Measurements from ENCODE around the gene TMEM14B. TPM values are rescaled to one million over a fixed set of nuclear protein-coding genes. Genes with fewer than 3 reads are reported as not detected.
"Not testable (repeated sequence)": the region's sequence is repeated elsewhere in the genome, so short reads cannot be mapped to it uniquely, and the experiment has no call there.

Gene TMEM14B
- total RNA-seq, 2 experiments from 2014 or later = 77.2 to 99.3 TPM

DNA sequence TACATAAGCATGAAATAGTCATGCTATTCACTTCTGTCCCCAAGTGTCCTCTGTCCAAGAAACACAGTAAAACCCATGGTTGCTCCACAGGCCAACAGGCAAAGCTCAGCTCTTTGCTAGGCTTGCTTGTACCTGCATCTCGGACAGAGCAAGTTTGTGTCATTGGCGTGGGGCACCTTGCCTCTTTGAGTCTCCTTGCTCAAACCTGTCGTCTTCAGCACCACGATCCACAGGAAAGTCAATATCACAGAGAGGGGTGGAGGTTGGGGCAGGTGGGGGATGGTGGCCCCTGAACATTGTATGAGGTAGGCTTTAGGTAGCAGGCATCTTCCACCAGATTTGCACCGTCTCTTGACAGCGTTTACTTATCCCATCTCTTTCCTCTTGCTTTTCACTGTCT, 4.1 kb upstream of the TMEM14B start:
- ChIA-PET CTCF (interaction anchor here (0.7 to 1.2 kb wide), 2 partner anchors 22 to 34 kb away, joined by 3 to 5 read pairs; no protein-coding TSS in a partner anchor), POLR2A (no interaction called here)
- no peaks in the 10 kb centered on the region for H3K27me3 Mint-ChIP-seq
- no peak overlapping the region for H3K4me3 Mint-ChIP-seq
- H3K27ac Mint-ChIP-seq = no peak overlapping the region
- peaks cover 5% of the 10 kb centered on the region for H3K36me3 Mint-ChIP-seq (ENCODE audit: low read depth)
- DNase-seq = no peak
- no peaks in the 10 kb centered on the region for H3K9me3 Mint-ChIP-seq (ENCODE audit: low read depth)
- no peak for ATAC-seq
- intact Hi-C loops (cut with DNase I, micrococcal nuclease) = no loop called here
- peaks cover 12% of the 10 kb centered on the region for H3K4me1 Mint-ChIP-seq

DNA sequence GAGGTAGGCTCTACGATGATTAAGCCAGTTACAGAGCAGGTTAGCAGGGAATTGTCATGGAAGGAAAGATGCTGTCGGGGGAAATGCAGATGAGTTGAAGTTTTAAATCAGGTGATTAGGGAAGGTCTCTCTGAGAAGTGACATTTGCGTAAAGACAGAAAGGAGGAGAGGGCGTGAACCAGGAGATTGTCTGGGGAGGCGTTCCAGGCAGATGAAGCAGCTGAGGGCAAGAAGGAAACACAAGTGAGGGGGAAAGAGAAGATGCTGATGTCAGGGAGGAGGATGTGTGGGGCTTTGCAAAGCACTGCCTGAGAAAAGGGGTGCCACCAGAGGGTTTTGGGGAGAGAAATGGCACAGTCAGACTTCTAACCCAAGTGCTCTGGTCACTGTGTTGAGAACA, 2.5 kb upstream of the TMEM14B start:
- ChIA-PET CTCF (interaction anchor here (0.6 to 1.7 kb wide), 2 partner anchors 8 to 572 kb away, joined by 4 to 6 read pairs; no protein-coding TSS in a partner anchor), POLR2A (no interaction called here)
- intact Hi-C loops (cut with DNase I, micrococcal nuclease) = no loop called here
- peaks cover 15% of the 10 kb centered on the region for H3K36me3 Mint-ChIP-seq (ENCODE audit: low read depth)
- no peaks in the 10 kb centered on the region for H3K9me3 Mint-ChIP-seq (ENCODE audit: low read depth)
- H3K27ac Mint-ChIP-seq = no peak overlapping the region
- ATAC-seq (no peak), DNase-seq (no peak)
- no peak overlapping the region for H3K4me3 Mint-ChIP-seq
- H3K4me1 Mint-ChIP-seq = peaks cover 28% of the 10 kb centered on the region
- no peaks in the 10 kb centered on the region for H3K27me3 Mint-ChIP-seq

DNA sequence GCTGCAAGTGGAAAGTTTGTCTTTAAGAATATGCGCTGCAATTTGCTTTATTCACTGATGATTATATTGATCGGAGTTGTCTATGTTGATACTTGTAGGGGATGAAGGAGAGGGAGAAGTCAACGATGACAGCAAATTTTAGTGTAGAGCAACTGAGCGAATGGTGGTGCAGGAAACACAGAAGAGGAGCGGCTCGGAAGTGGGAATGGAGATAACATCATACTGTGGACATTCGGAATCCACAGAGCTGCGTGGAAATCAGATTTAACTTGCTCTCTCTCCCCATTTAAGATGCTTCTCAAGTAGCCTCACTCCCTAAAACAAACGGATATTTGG, 722 bp upstream of the TMEM14B start:
- no peak for ATAC-seq
- DNase-seq = no peak
- Mint-ChIP-seq H3K4me1 (peaks cover 40% of the 10 kb centered on the region), H3K27ac (peak overlapping the region; percentile 95), H3K27me3 (no peaks in the 10 kb centered on the region), H3K4me3 (peak overlapping the region; percentile 95), H3K9me3 (ENCODE audit: low read depth) (no peaks in the 10 kb centered on the region), H3K36me3 (ENCODE audit: low read depth) (peaks cover 19% of the 10 kb centered on the region)
- ChIA-PET POLR2A (interaction anchor here (0.5 to 3.0 kb wide), 3 partner anchors 25 to 52 kb away, joined by 4 to 19 read pairs (median 10); partner anchors contain the start of genes C6orf52, PAK1IP1 and TMEM14C), CTCF (interaction anchor here (0.6 to 2.1 kb wide), 12 partner anchors 13 to 415 kb away, joined by 3 to 9 read pairs (median 4); no protein-coding TSS in a partner anchor)
- intact Hi-C loops (cut with DNase I, micrococcal nuclease) = loop anchor here (1.0 to 2.0 kb wide), 9 partner anchors 24 to 790 kb away; partner anchors contain the start of genes C6orf52 (in 2 of the 2), MAK (in 2 of the 2), PAK1IP1 (in 2 of the 2) and TMEM14C (in 2 of the 2)

DNA sequence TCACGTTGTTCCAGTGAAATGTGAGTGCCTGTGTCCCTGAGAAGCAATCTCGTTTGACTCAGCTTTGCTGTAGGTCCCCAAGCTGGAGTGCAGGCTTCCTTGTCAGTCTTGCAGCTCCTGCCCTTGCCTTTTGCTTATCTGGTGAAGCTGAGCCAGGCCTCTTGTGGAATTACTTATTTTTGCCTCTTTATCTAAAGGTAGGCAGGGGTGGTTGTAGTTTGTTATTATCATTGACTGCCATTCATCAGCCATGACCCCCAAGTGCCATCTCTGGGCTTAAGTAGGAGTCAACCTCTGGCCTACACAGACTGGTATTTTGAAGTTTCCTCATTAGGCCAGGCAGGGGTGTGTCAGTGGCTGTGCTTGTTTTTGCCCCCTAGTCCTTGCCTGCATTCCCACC, 2.1 kb downstream of the TMEM14B start:
- Mint-ChIP-seq H3K4me1 (peaks cover 54% of the 10 kb centered on the region), H3K27ac (peak overlapping the region; percentile 95), H3K36me3 (ENCODE audit: low read depth) (peaks cover 33% of the 10 kb centered on the region), H3K9me3 (ENCODE audit: low read depth) (no peaks in the 10 kb centered on the region), H3K27me3 (no peaks in the 10 kb centered on the region), H3K4me3 (peak overlapping the region; percentile 95)
- no peak for ATAC-seq
- ChIA-PET POLR2A (no interaction called here), CTCF (no interaction called here)
- intact Hi-C loops (cut with DNase I, micrococcal nuclease) = no loop called here
- DNase-seq = no peak

DNA sequence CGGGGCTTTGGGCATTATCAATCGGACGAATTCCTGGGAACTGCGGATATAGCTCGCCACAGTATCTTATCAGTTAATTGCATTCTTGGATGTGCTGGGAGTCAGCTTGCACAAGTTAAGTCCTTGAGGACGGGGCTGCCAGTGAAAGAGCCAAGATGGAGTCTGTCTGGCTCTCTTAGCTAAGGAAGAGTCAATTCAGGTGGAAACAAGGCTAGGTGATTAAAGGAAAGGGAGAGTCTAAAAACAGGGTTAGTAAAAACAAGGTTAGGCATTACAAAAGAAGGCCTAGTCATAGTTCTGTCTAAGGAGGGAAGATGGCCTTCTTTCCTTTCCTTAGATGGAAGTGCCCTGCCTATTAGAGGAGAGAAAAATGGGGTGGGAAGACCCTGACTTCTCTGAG, 3.0 kb downstream of the TMEM14B start:
- DNase-seq; intact Hi-C loops (cut with DNase I, micrococcal nuclease); CTCF ChIA-PET; H3K27me3 Mint-ChIP-seq; ATAC-seq; POLR2A ChIA-PET; H3K4me3 Mint-ChIP-seq; H3K9me3 Mint-ChIP-seq (ENCODE audit: low read depth); H3K27ac Mint-ChIP-seq: not testable (repeated sequence)
- peaks cover 41% of the 10 kb centered on the region for H3K36me3 Mint-ChIP-seq (ENCODE audit: low read depth)
- peaks cover 61% of the 10 kb centered on the region for H3K4me1 Mint-ChIP-seq

DNA sequence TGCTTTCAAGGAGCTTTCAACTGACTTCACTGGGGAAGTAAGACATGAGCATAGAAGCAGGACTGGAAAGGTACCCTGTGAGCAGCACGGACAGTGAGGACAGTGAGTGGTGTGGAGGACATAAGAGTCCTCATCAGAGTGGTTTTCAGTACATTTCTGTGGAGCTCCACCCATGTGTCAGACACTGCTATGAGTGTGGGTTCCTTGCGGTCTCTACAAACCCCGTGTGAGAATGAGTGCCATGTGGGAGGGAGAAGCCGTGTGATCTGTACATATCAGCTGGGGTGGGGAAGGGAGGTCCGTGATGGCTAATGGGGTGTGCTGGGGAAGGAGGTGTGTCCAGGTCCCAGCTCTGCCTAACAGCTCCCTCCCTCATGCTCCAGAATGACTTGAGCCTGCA, 4.2 kb downstream of the TMEM14B start:
- H3K27me3 Mint-ChIP-seq; intact Hi-C loops (cut with DNase I, micrococcal nuclease); H3K9me3 Mint-ChIP-seq (ENCODE audit: low read depth); H3K4me3 Mint-ChIP-seq; ATAC-seq; CTCF ChIA-PET; H3K27ac Mint-ChIP-seq; DNase-seq; POLR2A ChIA-PET: not testable (repeated sequence)
- Mint-ChIP-seq H3K36me3 (ENCODE audit: low read depth) (peaks cover 51% of the 10 kb centered on the region), H3K4me1 (peaks cover 60% of the 10 kb centered on the region)

DNA sequence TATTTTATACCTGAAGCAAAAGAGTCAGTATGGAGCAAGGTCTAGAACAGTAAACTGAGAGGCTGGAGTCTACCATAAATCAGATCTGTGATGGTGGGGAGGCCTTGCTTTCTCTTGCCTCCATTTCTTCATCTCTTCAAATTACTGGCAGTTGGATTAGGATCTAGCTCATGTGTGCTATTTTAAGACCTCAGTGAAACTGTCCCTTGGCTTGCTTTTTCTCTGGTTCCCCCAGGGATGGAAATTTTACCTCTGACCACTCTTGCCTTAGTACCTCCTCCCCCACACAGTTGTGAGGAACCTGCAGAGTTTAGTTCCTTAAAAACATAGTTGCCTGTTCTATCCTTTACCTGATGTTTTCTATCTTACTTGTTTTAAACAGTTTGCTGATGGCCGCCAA, 8.5 kb downstream of the TMEM14B start:
- Mint-ChIP-seq H3K36me3 (ENCODE audit: low read depth) (peaks cover 65% of the 10 kb centered on the region), H3K4me3 (no peak overlapping the region), H3K27ac (no peak overlapping the region), H3K4me1 (peaks cover 50% of the 10 kb centered on the region), H3K9me3 (ENCODE audit: low read depth) (no peaks in the 10 kb centered on the region), H3K27me3 (no peaks in the 10 kb centered on the region)
- CTCF ChIA-PET = interaction anchor here (1.3 kb wide), 1 partner anchor 15 kb away, joined by 4 read pairs; no protein-coding TSS in a partner anchor
- ATAC-seq (no peak), DNase-seq (no peak)
- POLR2A ChIA-PET = no interaction called here
- intact Hi-C loops (cut with DNase I, micrococcal nuclease) = no loop called here

DNA sequence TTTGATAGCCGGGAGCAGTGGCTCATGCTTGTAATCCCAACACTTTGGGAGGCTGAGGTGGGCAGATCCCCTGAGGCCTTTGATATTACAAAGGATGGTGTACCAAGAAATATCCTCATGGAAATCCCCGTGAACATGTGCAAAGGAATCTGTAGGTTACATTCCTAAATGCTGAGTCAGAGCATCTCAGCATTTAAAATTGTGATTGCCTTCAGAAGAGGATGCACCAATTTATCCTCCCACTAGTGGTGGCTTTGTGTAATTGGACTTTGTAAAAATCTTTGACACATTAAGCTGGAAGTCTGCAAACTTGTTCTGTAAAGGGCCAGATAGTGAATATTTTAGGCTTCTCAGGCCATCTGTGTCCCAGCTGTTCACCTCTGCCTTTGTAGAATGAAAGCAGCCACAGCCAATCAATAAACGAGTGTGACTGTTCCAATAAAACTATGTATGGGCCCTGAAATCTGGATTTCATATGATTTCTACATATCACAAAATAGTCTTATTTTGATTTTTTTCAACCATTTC, 11.8 kb downstream of the TMEM14B start:
- ATAC-seq (peak; percentile 64), DNase-seq (no peak)
- Mint-ChIP-seq H3K9me3 (ENCODE audit: low read depth) (no peaks in the 10 kb centered on the region), H3K27ac (no peak overlapping the region), H3K4me3 (no peak overlapping the region), H3K36me3 (ENCODE audit: low read depth) (peaks cover 64% of the 10 kb centered on the region), H3K4me1 (peaks cover 33% of the 10 kb centered on the region), H3K27me3 (no peaks in the 10 kb centered on the region)
- intact Hi-C loops (cut with DNase I, micrococcal nuclease) = no loop called here
- CTCF ChIA-PET = interaction anchor here (0.7 to 2.6 kb wide), 14 partner anchors 11 to 280 kb away, joined by 3 to 10 read pairs (median 4); no protein-coding TSS in a partner anchor
- POLR2A ChIA-PET = no interaction called here

DNA sequence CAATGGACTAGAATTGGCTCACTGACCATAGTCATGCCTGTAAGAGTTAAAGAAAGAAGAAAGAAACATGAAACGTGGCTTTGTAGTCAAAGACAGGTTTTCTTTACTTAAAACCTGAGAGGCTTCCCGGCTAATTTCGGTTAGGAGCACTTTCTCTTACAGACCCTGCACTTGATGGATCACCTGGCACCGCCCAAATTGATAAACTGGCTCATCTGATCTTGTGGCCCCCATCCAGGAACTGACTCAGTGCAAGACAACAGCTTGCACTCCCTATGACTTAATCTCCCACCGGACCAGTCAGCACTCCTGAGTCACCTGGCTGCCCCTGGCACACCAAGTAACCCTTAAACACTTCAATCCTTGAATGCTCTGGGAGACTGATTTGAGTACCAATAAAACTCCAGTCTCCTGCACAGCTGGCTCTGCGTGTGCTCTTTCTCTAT, 12.3 kb downstream of the TMEM14B start:
- no peaks in the 10 kb centered on the region for H3K27me3 Mint-ChIP-seq
- ChIA-PET CTCF (interaction anchor here (0.7 to 2.6 kb wide), 14 partner anchors 11 to 281 kb away, joined by 3 to 10 read pairs (median 4); no protein-coding TSS in a partner anchor), POLR2A (interaction anchor here (0.5 kb wide), 1 partner anchor 65 kb away, joined by 3 read pairs; the partner anchor contains the start of genes C6orf52 and PAK1IP1)
- DNase-seq = peak; percentile 16
- intact Hi-C loops (cut with DNase I, micrococcal nuclease) = no loop called here
- H3K27ac Mint-ChIP-seq = no peak overlapping the region
- peaks cover 29% of the 10 kb centered on the region for H3K4me1 Mint-ChIP-seq
- no peaks in the 10 kb centered on the region for H3K9me3 Mint-ChIP-seq (ENCODE audit: low read depth)
- H3K4me3 Mint-ChIP-seq = no peak overlapping the region
- H3K36me3 Mint-ChIP-seq (ENCODE audit: low read depth) = peaks cover 58% of the 10 kb centered on the region
- ATAC-seq = peak; percentile 36

DNA sequence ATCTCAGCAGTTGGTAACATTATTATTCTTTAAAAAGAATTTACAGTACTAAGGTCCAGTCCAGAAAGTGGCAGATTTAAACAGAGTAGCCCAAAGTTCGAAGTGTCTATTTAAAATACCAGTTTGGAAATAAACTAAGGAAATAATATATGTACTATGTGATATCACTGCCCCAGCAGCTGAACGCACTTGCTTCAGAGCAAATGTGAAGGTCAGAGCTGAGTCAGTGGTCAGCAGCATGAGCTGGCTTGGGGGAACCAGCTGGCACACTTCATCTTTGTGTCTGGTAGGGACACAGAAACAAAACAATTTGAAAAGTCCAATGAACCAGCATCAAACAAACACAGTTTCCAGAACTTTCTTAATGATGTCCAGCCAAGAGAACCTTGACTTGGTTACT, 15.4 kb downstream of the TMEM14B start:
- Mint-ChIP-seq H3K27me3 (no peaks in the 10 kb centered on the region), H3K36me3 (ENCODE audit: low read depth) (peaks cover 35% of the 10 kb centered on the region), H3K9me3 (ENCODE audit: low read depth) (no peaks in the 10 kb centered on the region), H3K4me1 (peaks cover 17% of the 10 kb centered on the region), H3K27ac (no peak overlapping the region), H3K4me3 (no peak overlapping the region)
- ATAC-seq = no peak
- ChIA-PET POLR2A (no interaction called here), CTCF (no interaction called here)
- intact Hi-C loops (cut with DNase I, micrococcal nuclease) = no loop called here
- DNase-seq = no peak

DNA sequence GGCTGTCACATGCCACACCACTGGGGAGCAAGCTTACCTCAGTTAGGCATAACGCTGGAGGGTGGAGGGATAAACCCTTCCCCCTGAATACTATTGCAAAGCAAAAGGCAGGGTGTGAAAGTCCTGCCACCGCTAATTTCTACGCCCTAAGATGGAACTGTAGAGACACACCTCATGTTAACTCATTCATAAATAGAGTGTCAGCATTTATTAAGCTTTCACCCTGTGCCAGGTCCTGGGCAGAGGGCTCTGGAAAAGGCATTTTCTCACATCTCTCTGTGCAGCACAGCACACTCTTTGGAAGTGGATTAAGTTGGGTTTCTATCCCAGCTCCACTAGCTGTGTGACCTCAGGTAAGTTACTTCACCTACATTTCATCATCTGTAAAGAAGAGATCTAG, 21.8 kb downstream of the TMEM14B start:
- CTCF ChIA-PET = no interaction called here
- H3K27ac Mint-ChIP-seq = no peak overlapping the region
- H3K36me3 Mint-ChIP-seq (ENCODE audit: low read depth) = peaks cover 17% of the 10 kb centered on the region

DNA sequence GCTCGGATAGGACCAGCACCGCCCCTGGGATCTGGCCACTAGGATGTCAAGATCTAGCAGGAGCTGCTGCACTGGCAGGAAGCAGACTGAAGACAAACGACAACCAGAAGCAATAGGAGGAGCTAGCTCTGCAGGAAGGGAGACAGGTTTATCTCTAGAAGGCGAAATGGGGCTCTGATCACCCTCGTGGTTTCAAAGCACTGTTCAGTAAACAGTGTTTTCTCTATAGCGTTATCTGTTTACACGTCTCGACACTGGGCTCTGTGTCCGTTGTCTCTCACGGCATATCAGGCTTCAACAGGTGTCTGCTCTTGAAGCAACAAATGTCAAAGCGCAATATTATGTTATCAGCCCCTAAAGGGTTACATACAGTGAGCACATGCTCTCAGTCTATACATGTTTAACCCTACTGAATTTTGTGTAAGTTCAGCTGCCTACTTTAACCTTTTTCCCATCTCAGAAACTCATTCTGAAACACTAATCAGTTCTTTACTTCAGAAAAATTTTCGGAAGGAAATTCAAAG, 23.8 kb downstream of the TMEM14B start:
- ChIA-PET POLR2A (no interaction called here), CTCF (interaction anchor here (0.7 to 1.6 kb wide), 4 partner anchors 12 to 52 kb away, joined by 3 to 4 read pairs (median 4); no protein-coding TSS in a partner anchor)
- no peaks in the 10 kb centered on the region for H3K27me3 Mint-ChIP-seq
- H3K27ac Mint-ChIP-seq = no peak overlapping the region
- no peak overlapping the region for H3K4me3 Mint-ChIP-seq
- peaks cover 22% of the 10 kb centered on the region for H3K36me3 Mint-ChIP-seq (ENCODE audit: low read depth)
- no peaks in the 10 kb centered on the region for H3K4me1 Mint-ChIP-seq
- H3K9me3 Mint-ChIP-seq (ENCODE audit: low read depth) = no peaks in the 10 kb centered on the region
- intact Hi-C loops (cut with DNase I, micrococcal nuclease) = no loop called here
- ATAC-seq = no peak
- DNase-seq = no peak

More for the DNA sequence above, 21.8 kb downstream of the TMEM14B start:
- POLR2A ChIA-PET = no interaction called here
- intact Hi-C loops (cut with DNase I, micrococcal nuclease) = no loop called here
- Mint-ChIP-seq H3K9me3 (ENCODE audit: low read depth) (no peaks in the 10 kb centered on the region), H3K4me3 (no peak overlapping the region), H3K4me1 (no peaks in the 10 kb centered on the region), H3K27me3 (no peaks in the 10 kb centered on the region)
- DNase-seq (no peak), ATAC-seq (no peak)
